ENCODE measurements around the gene TMEM63A. TPM values are rescaled to one million over a fixed set of nuclear protein-coding genes. Genes with fewer than 3 reads are reported as not detected.
"Not testable (repeated sequence)": the region's sequence is repeated elsewhere in the genome, so short reads cannot be mapped to it uniquely, and the experiment has no call there.

The TMEM63A gene
- polyA plus RNA-seq, 2 of the 4 experiments (the other 2 are of a cell fraction), result 7.5 to 9.5 TPM

DNA sequence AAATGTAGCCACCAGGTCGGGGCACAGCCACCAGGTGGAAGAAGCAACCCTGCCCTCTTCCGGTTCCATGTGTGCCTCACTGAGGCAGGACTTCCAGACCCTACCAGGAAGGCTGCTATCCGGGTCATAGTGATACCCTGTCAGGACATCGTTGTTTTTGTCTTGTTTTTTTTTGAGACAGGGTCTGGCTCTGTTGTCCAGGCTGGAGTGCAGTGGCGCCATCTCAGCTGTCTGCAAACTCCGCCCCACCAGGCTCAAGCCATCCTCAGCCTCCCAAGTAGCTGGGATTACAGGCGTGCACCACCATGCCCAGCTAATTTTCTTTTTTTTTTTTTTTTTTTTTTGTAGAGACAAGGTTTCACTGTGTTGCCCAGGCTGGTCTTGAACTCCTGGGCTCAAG, 67.1 kb downstream of the TMEM63A start:
- ChIA-PET POLR2A (interaction anchor here (1.3 kb wide), 1 partner anchor 29 kb away, joined by 3 read pairs; no protein-coding TSS in a partner anchor), CTCF (interaction anchor here (0.6 to 7.6 kb wide), 5 partner anchors 13 to 337 kb away, joined by 3 to 77 read pairs (median 5); partner anchors contain the start of gene SRP9)
- FAIRE-seq; H3K4me3 ChIP-seq; ATAC-seq; H3K9me3 ChIP-seq; DNase-seq (ENCODE audit: low read depth in 1 of 2, low spot score in 1 of 2): not testable (repeated sequence)
- peaks cover 85% of the 10 kb centered on the region for H3K4me1 ChIP-seq
- H3K4me2 ChIP-seq, result peak overlapping the region; percentile 84; the same call in 2 of the 3 replicates
- WGBS (ENCODE audit: missing lambda C conversion rate), result 95% methylated on average over 7 of the region's 7 CpGs
- H3K27ac ChIP-seq, result peak overlapping the region; percentile 93 to 99; a peak in 5 of 6 replicates

- Histone ChIP-seq H3K27ac (peak overlapping the region; percentile 93 to 99), H3K4me2 (peak overlapping the region; percentile 84), H3K9me3 (no peaks in the 10 kb centered on the region), H3K4me1 (peaks cover 78% of the 10 kb centered on the region), H3K4me3 (no peak overlapping the region)
- POLR2A ChIA-PET, result interaction anchor here (1.2 to 5.7 kb wide), 3 partner anchors 28 to 97 kb away, joined by 3 to 58 read pairs (median 5); partner anchors contain the start of gene SRP9
- DNase-seq (ENCODE audit: low read depth in 1 of 2, low spot score in 1 of 2) (no peak), ATAC-seq (no peak), FAIRE-seq (no peak)
- CTCF ChIA-PET, result interaction anchor here (1.3 to 7.6 kb wide), 7 partner anchors 11 to 336 kb away, joined by 3 to 77 read pairs (median 22); partner anchors contain the start of genes SRP9 and TMEM63A
- WGBS (ENCODE audit: missing lambda C conversion rate), result 67% methylated on average over 2 of the region's 7 CpGs
- TF ChIP-seq, protein P1, sequence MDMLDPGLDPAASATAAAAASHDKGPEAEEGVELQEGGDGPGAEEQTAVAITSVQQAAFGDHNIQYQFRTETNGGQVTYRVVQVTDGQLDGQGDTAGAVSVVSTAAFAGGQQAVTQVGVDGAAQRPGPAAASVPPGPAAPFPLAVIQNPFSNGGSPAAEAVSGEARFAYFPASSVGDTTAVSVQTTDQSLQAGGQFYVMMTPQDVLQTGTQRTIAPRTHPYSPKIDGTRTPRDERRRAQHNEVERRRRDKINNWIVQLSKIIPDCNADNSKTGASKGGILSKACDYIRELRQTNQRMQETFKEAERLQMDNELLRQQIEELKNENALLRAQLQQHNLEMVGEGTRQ (IDR thresholded peaks at IDR 0.05), result no peak
- TF ChIP-seq HDAC2 (IDR thresholded peaks at IDR 0.05) (no peak), FOSL2 (IDR thresholded peaks at IDR 0.05) (no peak), FOSL2 (CRISPR knock-in tag; IDR thresholded peaks at IDR 0.05) (no peak), KDM1A (IDR thresholded peaks at IDR 0.05; ENCODE audit: low read depth) (no peak), MAZ (IDR thresholded peaks at IDR 0.05; ENCODE audit: borderline replicate concordance, low read depth, low read length) (no peak), EHF (CRISPR knock-in tag; IDR thresholded peaks at IDR 0.05) (no peak), JUNB (IDR thresholded peaks at IDR 0.05) (no peak), FOSB (CRISPR knock-in tag; IDR thresholded peaks at IDR 0.05) (no peak), MAX (IDR thresholded peaks at IDR 0.05) (no peak), PHF8 (IDR thresholded peaks at IDR 0.05; ENCODE audit: borderline replicate concordance, low read depth) (no peak), CEBPB (IDR thresholded peaks at IDR 0.05) (no peak), ZFP36 (IDR thresholded peaks at IDR 0.05; ENCODE audit: borderline replicate concordance, partially characterized antibody) (no peak), CBX8 (IDR thresholded peaks at IDR 0.05) (no peak), HOXB13 (CRISPR knock-in tag; IDR thresholded peaks at IDR 0.05; ENCODE audit: low read depth) (no peak), NPAS2 (CRISPR knock-in tag; IDR thresholded peaks at IDR 0.05; ENCODE audit: borderline replicate concordance) (no peak), ESRRA (IDR thresholded peaks at IDR 0.05; ENCODE audit: borderline replicate concordance, low read length) (no peak)
Observed at GRCh38 chr1:225814381-225814780, 67.8 kb downstream of the TMEM63A start.

- ChIA-PET CTCF (interaction anchor here (0.7 to 7.6 kb wide), 13 partner anchors 9 to 335 kb away, joined by 3 to 77 read pairs (median 5); partner anchors contain the start of genes SRP9 and TMEM63A), POLR2A (interaction anchor here (0.9 to 5.7 kb wide), 5 partner anchors 35 to 249 kb away, joined by 3 to 58 read pairs (median 5); partner anchors contain the start of genes H3-3A, SRP9 and TMEM63A)
- FAIRE-seq (no peak), DNase-seq (ENCODE audit: low read depth in 1 of 2, low spot score in 1 of 2) (peak; percentile 81 to 96), ATAC-seq (peak; percentile 68 to 79)
- no peak overlapping the region for H3K4me3 ChIP-seq
- no peaks in the 10 kb centered on the region for H3K9me3 ChIP-seq
- WGBS (ENCODE audit: missing lambda C conversion rate), result under 1% methylated on average over 10 of the region's 10 CpGs
- peak overlapping the region; percentile 93 to 99 for H3K27ac ChIP-seq
- H3K4me2 ChIP-seq, result peak overlapping the region; percentile 84
- H3K4me1 ChIP-seq, result peaks cover 72% of the 10 kb centered on the region
- no peak for TF ChIP-seq ZSCAN20 (CRISPR knock-in tag; IDR thresholded peaks at IDR 0.05)
- no peak for TF ChIP-seq HEYL (CRISPR knock-in tag; IDR thresholded peaks at IDR 0.05)
- TF ChIP-seq, protein P2, sequence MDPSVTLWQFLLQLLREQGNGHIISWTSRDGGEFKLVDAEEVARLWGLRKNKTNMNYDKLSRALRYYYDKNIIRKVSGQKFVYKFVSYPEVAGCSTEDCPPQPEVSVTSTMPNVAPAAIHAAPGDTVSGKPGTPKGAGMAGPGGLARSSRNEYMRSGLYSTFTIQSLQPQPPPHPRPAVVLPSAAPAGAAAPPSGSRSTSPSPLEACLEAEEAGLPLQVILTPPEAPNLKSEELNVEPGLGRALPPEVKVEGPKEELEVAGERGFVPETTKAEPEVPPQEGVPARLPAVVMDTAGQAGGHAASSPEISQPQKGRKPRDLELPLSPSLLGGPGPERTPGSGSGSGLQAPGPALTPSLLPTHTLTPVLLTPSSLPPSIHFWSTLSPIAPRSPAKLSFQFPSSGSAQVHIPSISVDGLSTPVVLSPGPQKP (IDR thresholded peaks at IDR 0.05; ENCODE audit: low read depth, low read length), result no peak
- TF ChIP-seq POLR2A (IDR thresholded peaks at IDR 0.05; ENCODE audit: low read length), result peak; percentile 21; the same call in 1 of the 2 replicates
- no peak for TF ChIP-seq ZFP36 (IDR thresholded peaks at IDR 0.05; ENCODE audit: borderline replicate concordance, partially characterized antibody)
- no peak for TF ChIP-seq SREBF2 (IDR thresholded peaks at IDR 0.05)
- TF ChIP-seq, protein P1 (IDR thresholded peaks at IDR 0.05), result no peak
- TF ChIP-seq ESRRA (IDR thresholded peaks at IDR 0.05; ENCODE audit: borderline replicate concordance, low read length), result peak; percentile 53; the same call in 1 of the 2 replicates
- TF ChIP-seq GATA3 (IDR thresholded peaks at IDR 0.05; ENCODE audit: borderline replicate concordance), result peak; percentile 36; the same call in 1 of the 2 replicates
- TF ChIP-seq POLR2AphosphoS2 (conservative IDR thresholded peaks at IDR 0.05; ENCODE audit: low read length), result no peak
- TF ChIP-seq ATOH8 (CRISPR knock-in tag; IDR thresholded peaks at IDR 0.05; ENCODE audit: low read depth), result no peak
- TF ChIP-seq SMC3 (IDR thresholded peaks at IDR 0.05), result 0 out of 3 replicates have a peak, but pooled peaks have one; percentile 18
- TF ChIP-seq HES2 (IDR thresholded peaks at IDR 0.05), result peak; percentile 89
- TF ChIP-seq MAX (IDR thresholded peaks at IDR 0.05), result peak; percentile 81
- TF ChIP-seq KDM1A (IDR thresholded peaks at IDR 0.05; ENCODE audit: low read depth), result no peak
Observed at GRCh38 chr1:225813214-225813964, 68.8 kb downstream of the TMEM63A start.
